ENCODE data around the gene MAP2K3. TPM values are rescaled to one million over a fixed set of nuclear protein-coding genes. Genes with fewer than 3 reads are reported as not detected.
"Not testable (repeated sequence)": the region's sequence is repeated elsewhere in the genome, so short reads cannot be mapped to it uniquely, and the experiment has no call there.

Gene MAP2K3
- total and polyA plus RNA-seq, 10 of the 15 experiments (the other 5 are each of a cell fraction or from before 2014, with no cell fraction given), result 0.71 to 39.4 (median 18.6) TPM

DNA sequence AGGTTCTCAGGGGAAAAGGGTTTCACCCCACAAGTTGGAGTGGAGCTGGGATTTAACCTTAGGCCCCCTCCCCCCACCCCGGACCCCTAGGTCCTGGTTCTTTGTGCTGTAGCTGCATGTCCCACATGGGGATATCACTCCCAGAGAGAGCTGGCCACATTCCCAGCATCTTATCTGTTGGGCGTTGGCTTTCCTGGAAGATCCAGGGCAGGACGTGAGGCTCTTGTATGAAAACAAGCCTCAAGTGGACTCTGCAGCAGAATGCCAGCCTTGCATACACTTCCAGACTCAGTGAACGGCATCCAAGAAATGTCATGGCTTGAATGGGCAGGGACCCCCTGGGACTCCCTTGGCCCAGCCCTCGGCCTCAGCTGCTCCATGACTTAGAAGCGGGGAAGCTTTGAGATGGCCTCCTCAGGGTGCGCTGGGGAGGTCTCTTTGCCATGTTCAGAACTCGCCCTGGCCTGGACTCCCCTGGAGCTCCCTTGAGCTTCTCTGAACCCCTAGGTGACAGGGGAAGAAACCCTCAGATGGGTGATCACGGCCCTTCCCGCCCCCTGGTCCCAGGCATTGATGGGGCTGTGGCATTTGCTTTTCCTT lies 62.2 kb downstream of the MAP2K3 start:
- H3K79me2 ChIP-seq (ENCODE audit: control insufficient read depth, insufficient read depth, low read length); H2AFZ ChIP-seq (ENCODE audit: control insufficient read depth, low read depth, low read length); H3K4me1 ChIP-seq (ENCODE audit: control insufficient read depth, insufficient read depth, low read length); H3K27ac ChIP-seq (ENCODE audit: control insufficient read depth, insufficient read depth); H3K9me3 ChIP-seq (replicated peaks; ENCODE audit: control insufficient read depth, insufficient read depth, low read length); BruUV-seq (replicated peaks); H3K4me3 ChIP-seq; POLR2A ChIA-PET; ATAC-seq; DNase-seq (ENCODE audit: low read depth, low spot score); RAD21 ChIA-PET (ENCODE audit: unreplicated experiment); H3K4me2 ChIP-seq (ENCODE audit: control insufficient read depth, insufficient read depth); SMC1A ChIA-PET (ENCODE audit: uncharacterized antibody, unreplicated experiment); H3K36me3 ChIP-seq (ENCODE audit: control insufficient read depth in 2 of 2, insufficient read depth in 2 of 2, low read length in 1 of 2); FAIRE-seq; CTCF ChIA-PET; in situ Hi-C loops (cut with MboI); H4K20me1 ChIP-seq (ENCODE audit: control insufficient read depth, insufficient read depth); H3K27me3 ChIP-seq (replicated peaks in 1 of 2; ENCODE audit: control insufficient read depth in 2 of 2, insufficient read depth in 2 of 2, low read length in 1 of 2); intact Hi-C loops (cut with micrococcal nuclease; ENCODE audit: unreplicated experiment); H3K9ac ChIP-seq (ENCODE audit: control insufficient read depth, insufficient read depth, low read length): not testable (repeated sequence)
- 42% methylated on average over 6 of the region's 10 CpGs for WGBS (ENCODE audit: insufficient coverage, insufficient replicate concordance, low lambda C conversion rate, missing lambda C conversion rate)

DNA sequence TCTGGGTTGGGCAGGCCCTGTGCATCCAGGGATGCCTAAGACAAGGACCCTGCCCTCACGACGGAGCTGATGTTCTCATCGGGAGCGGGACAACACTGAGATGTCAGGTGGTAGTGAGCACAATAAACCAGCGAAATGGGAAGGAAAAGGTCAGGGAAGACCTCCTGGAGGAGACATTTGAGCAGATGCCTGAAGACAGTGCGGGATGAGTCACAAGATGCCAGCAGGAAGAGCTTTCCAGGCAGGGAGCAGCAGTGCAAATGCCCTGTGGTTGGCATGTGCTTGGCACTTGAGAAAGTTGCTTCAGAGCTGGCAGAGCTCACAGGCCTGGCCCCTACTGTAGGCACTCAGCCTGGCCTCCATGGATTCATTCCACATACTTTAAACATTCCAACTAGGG lies 63.1 kb downstream of the MAP2K3 start:
- H3K4me3 ChIP-seq; FAIRE-seq; H3K36me3 ChIP-seq (ENCODE audit: control insufficient read depth in 2 of 2, insufficient read depth in 2 of 2, low read length in 1 of 2); RAD21 ChIA-PET (ENCODE audit: unreplicated experiment); in situ Hi-C loops (cut with MboI); H3K27me3 ChIP-seq (replicated peaks in 1 of 2; ENCODE audit: control insufficient read depth in 2 of 2, insufficient read depth in 2 of 2, low read length in 1 of 2); H3K9ac ChIP-seq (ENCODE audit: control insufficient read depth, insufficient read depth, low read length); H2AFZ ChIP-seq (ENCODE audit: control insufficient read depth, low read depth, low read length); ATAC-seq; H3K79me2 ChIP-seq (ENCODE audit: control insufficient read depth, insufficient read depth, low read length); H3K9me3 ChIP-seq (replicated peaks; ENCODE audit: control insufficient read depth, insufficient read depth, low read length); H3K4me1 ChIP-seq (ENCODE audit: control insufficient read depth, insufficient read depth, low read length); POLR2A ChIA-PET; H3K4me2 ChIP-seq (ENCODE audit: control insufficient read depth, insufficient read depth); H4K20me1 ChIP-seq (ENCODE audit: control insufficient read depth, insufficient read depth); CTCF ChIA-PET; H3K27ac ChIP-seq (ENCODE audit: control insufficient read depth, insufficient read depth); BruUV-seq (replicated peaks); SMC1A ChIA-PET (ENCODE audit: uncharacterized antibody, unreplicated experiment); intact Hi-C loops (cut with micrococcal nuclease; ENCODE audit: unreplicated experiment); DNase-seq (ENCODE audit: low read depth, low spot score): not testable (repeated sequence)
- WGBS (ENCODE audit: insufficient coverage, insufficient replicate concordance, low lambda C conversion rate, missing lambda C conversion rate), result no CpG with 5 or more reads among the region's 6 CpGs

DNA sequence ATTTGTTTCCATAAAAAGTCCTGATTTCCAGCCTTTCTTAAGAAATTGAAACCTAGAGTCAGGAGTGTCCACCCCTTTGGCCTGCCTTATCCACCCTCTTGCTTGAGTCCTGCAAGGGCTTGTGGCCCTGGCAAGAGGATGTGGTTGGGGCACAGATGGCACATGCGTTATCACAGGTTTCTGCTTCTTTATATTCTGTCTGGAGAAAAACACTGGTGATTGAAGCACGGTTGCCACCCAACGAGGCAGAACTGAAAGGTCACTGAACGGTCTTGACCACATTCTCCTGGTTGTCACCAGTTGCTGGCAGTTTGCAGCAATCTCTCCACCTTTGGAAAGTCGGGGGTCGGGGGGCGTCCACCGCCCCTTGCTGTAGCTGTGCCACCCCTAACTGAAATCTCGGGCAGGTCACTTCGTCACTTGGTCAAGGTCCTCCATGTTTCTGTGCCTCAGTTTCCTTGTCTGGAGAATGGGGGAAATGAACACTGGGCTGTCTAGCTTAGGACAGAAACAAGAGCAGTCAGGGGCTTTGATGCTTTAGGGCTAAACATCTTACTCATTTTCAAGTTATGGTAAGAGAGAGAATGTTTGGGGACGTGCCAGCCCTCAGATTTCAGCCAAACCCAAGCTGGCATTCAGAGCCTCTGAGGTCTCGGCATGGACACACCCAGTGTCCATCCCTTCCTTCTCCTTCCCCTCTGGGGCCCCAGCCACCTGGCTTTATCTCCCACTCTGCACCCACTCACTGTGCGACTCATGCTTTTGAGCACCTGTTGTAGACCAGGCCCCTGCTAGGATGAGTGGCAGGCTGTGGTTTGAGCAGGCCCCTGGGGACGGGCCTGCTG lies 63.8 kb downstream of the MAP2K3 start:
- H3K79me2 ChIP-seq (ENCODE audit: control insufficient read depth, insufficient read depth, low read length); H3K4me1 ChIP-seq (ENCODE audit: control insufficient read depth, insufficient read depth, low read length); POLR2A ChIA-PET; H3K9me3 ChIP-seq (replicated peaks; ENCODE audit: control insufficient read depth, insufficient read depth, low read length); FAIRE-seq; H3K36me3 ChIP-seq (ENCODE audit: control insufficient read depth in 2 of 2, insufficient read depth in 2 of 2, low read length in 1 of 2); RAD21 ChIA-PET (ENCODE audit: unreplicated experiment); CTCF ChIA-PET; in situ Hi-C loops (cut with MboI); SMC1A ChIA-PET (ENCODE audit: uncharacterized antibody, unreplicated experiment); DNase-seq (ENCODE audit: low read depth, low spot score); BruUV-seq (replicated peaks); H2AFZ ChIP-seq (ENCODE audit: control insufficient read depth, low read depth, low read length); H3K9ac ChIP-seq (ENCODE audit: control insufficient read depth, insufficient read depth, low read length); H4K20me1 ChIP-seq (ENCODE audit: control insufficient read depth, insufficient read depth); intact Hi-C loops (cut with micrococcal nuclease; ENCODE audit: unreplicated experiment); H3K4me2 ChIP-seq (ENCODE audit: control insufficient read depth, insufficient read depth); H3K27ac ChIP-seq (ENCODE audit: control insufficient read depth, insufficient read depth); H3K27me3 ChIP-seq (replicated peaks in 1 of 2; ENCODE audit: control insufficient read depth in 2 of 2, insufficient read depth in 2 of 2, low read length in 1 of 2); H3K4me3 ChIP-seq: not testable (repeated sequence)
- 36% methylated on average over 9 of the region's 14 CpGs for WGBS (ENCODE audit: insufficient coverage, insufficient replicate concordance, low lambda C conversion rate, missing lambda C conversion rate)
- peak; percentile 74 for ATAC-seq

DNA sequence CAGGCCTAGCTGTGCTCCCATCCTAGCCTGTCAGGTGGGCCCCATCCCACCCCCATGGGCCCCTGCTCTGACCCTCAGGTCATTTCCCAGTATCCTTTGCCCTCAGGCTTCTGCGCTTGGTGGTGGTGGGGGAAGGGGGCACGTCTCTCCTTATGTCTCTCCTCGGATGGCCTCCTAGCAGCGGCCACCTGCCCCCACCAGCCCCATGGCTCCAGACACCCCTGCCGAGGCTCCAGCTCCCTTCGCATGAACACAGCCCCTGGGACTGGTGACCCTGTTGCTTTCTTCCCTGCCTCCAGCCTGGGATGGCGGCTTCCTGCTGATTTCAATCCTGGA lies 64.4 kb downstream of the MAP2K3 start:
- H3K36me3 ChIP-seq (ENCODE audit: control insufficient read depth in 2 of 2, insufficient read depth in 2 of 2, low read length in 1 of 2); BruUV-seq (replicated peaks); in situ Hi-C loops (cut with MboI); H3K4me2 ChIP-seq (ENCODE audit: control insufficient read depth, insufficient read depth); intact Hi-C loops (cut with micrococcal nuclease; ENCODE audit: unreplicated experiment); H3K4me3 ChIP-seq; H3K79me2 ChIP-seq (ENCODE audit: control insufficient read depth, insufficient read depth, low read length); H3K9me3 ChIP-seq (replicated peaks; ENCODE audit: control insufficient read depth, insufficient read depth, low read length); DNase-seq (ENCODE audit: low read depth, low spot score); H4K20me1 ChIP-seq (ENCODE audit: control insufficient read depth, insufficient read depth); H3K4me1 ChIP-seq (ENCODE audit: control insufficient read depth, insufficient read depth, low read length); FAIRE-seq; H2AFZ ChIP-seq (ENCODE audit: control insufficient read depth, low read depth, low read length); ATAC-seq; H3K27me3 ChIP-seq (replicated peaks in 1 of 2; ENCODE audit: control insufficient read depth in 2 of 2, insufficient read depth in 2 of 2, low read length in 1 of 2); H3K27ac ChIP-seq (ENCODE audit: control insufficient read depth, insufficient read depth); RAD21 ChIA-PET (ENCODE audit: unreplicated experiment); POLR2A ChIA-PET; CTCF ChIA-PET; H3K9ac ChIP-seq (ENCODE audit: control insufficient read depth, insufficient read depth, low read length); SMC1A ChIA-PET (ENCODE audit: uncharacterized antibody, unreplicated experiment): not testable (repeated sequence)
- 37% methylated on average over 4 of the region's 7 CpGs for WGBS (ENCODE audit: insufficient coverage, insufficient replicate concordance, low lambda C conversion rate, missing lambda C conversion rate)
